Tibial nerve (tissue), 4 donors: ENCODE measurements around the gene GRIN1. TPM values are rescaled to one million over a fixed set of nuclear protein-coding genes. Genes with fewer than 3 reads are reported as not detected.
"Not testable (repeated sequence)": the region's sequence is repeated elsewhere in the genome, so short reads cannot be mapped to it uniquely, and the experiment has no call there.

ENCODE experiments used
- DNase-seq, 2 donors: peaks; one replicate each; pipeline ENCODE4 v3.0.0-alpha.2; 2019; ENCODE audit warnings: low spot score in 2 of 2
- H3K27ac ChIP-seq, 4 donors: fragments of 200-600 bp; sonication (generic) in 3 of 4; one replicate each; pipeline ENCODE4 v1.5.1; 2017 to 2019; ENCODE audit warnings: mild to moderate bottlenecking in 1 of 4
- H3K27me3 ChIP-seq, 2 donors: fragments of 200-600 bp; sonication (generic) in 1 of 2; one replicate each; pipeline versions ENCODE4 v1.5.1 to v1.6.0; 2017 to 2019
- H3K36me3 ChIP-seq, 3 donors: fragments of 200-600 bp; sonication (generic); one replicate each; pipeline ENCODE4 v1.5.1; 2018 to 2019
- H3K4me1 ChIP-seq, 4 donors: fragments of 200-600 bp; sonication (generic) in 3 of 4; one replicate each; pipeline ENCODE4 v1.5.1; 2017 to 2019
- H3K4me3 ChIP-seq, 4 donors: fragments of 200-600 bp; sonication (generic) in 3 of 4; one replicate each; pipeline ENCODE4 v1.5.1; 2017 to 2019; ENCODE audit warnings: mild to moderate bottlenecking in 1 of 4, moderate library complexity in 1 of 4
- H3K9me3 ChIP-seq, 4 donors: fragments of 200-600 bp; sonication (generic) in 3 of 4; one replicate each; pipeline ENCODE4 v1.5.1; 2017 to 2019
- CTCF ChIP-seq, 5 experiments: fragments of 200-600 bp in 3 of 5; fragments of 450-650 bp in 2 of 5; sonication (generic) in 3 of 5; IDR thresholded peaks; one replicate each; pipeline ENCODE4 v1.5.1; 2016 to 2019; ENCODE audit warnings: antibody characterized with exemption in 5 of 5, mild to moderate bottlenecking in 3 of 5, moderate library complexity in 2 of 5
- EP300 ChIP-seq, 2 donors: sonication (generic); formaldehyde crosslinking; IDR thresholded peaks; one replicate each; pipeline ENCODE4 v1.6.1; 2017; ENCODE audit warnings: antibody characterized with exemption in 2 of 2, mild to moderate bottlenecking in 1 of 2
- POLR2A ChIP-seq, 2 donors: fragments of 450-650 bp; IDR thresholded peaks; one replicate each; pipeline ENCODE4 v1.6.1; 2017; ENCODE audit warnings: antibody characterized with exemption in 2 of 2, mild to moderate bottlenecking in 2 of 2, moderate library complexity in 2 of 2
- WGBS, 2 donors: methylation state at CpG; one replicate each; pipeline ENCODE4 v1.1.5; 2018; 5-methylcytosine and 5-hydroxymethylcytosine counted together
- total RNA-seq, 4 donors: library from RNA; depleted of rRNA; stranded (reverse); fragments of >200 nt; gene quantifications; one replicate each; pipeline ENCODE4 v1.1.0, GENCODE V29; 2016

The GRIN1 gene
- total RNA-seq, 4 donors from 2014 or later: 0.21 TPM; not detected in 3

DNA sequence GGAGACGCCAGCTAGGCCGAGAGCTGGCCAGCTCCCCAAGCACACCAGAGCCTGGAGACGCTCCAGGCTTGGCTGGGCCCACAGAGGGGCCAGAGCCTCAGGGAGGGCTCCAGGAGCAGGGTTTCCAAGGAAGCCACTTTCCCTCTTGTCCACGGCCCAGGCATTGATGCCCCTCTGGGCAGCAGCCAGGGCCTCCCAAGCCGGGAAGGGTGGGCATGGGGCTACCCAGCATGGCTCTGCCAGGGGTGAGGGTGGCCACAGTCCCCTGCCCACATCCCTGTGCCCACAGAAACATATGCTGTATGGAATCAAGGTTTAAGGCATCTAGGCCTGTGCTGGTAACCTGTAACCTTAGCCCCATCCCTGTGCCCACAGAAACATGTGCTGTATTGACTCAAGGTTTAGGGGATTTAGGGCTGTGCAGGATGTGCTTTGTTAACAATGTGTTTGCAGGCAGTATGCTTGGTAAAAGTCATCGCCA lies 22.9 kb upstream of the GRIN1 start:
- WGBS, 2 donors: 66 to 80% methylated on average over 3 to 5 of the region's 6 CpGs
- no peak for TF ChIP-seq CTCF (IDR thresholded peaks at IDR 0.05)
- TF ChIP-seq POLR2A (IDR thresholded peaks at IDR 0.05): no peak
- no peak for TF ChIP-seq EP300 (IDR thresholded peaks at IDR 0.05)
- Histone ChIP-seq H3K4me3 (no peak overlapping the region), H3K27me3 (no peaks in the 10 kb centered on the region), H3K36me3 (peaks cover 0 to 24% (median 6%) of the 10 kb centered on the region in 3 donors), H3K4me1 (peaks cover 0 to 19% (median 6%) of the 10 kb centered on the region in 4 donors), H3K27ac (no peak overlapping the region), H3K9me3 (no peaks in the 10 kb centered on the region)
- DNase-seq: no peak

GRCh38 chr9:137116728-137117127 lies 22.2 kb upstream of the GRIN1 start:
- Histone ChIP-seq H3K9me3 (no peaks in the 10 kb centered on the region), H3K27me3 (no peaks in the 10 kb centered on the region), H3K36me3 (peaks cover 0 to 17% (median 6%) of the 10 kb centered on the region in 3 donors), H3K27ac (no peak overlapping the region), H3K4me3 (no peak overlapping the region), H3K4me1 (peaks cover 0 to 19% (median 6%) of the 10 kb centered on the region in 4 donors)
- 46 to 61% methylated on average over 17 of the region's 17 CpGs for WGBS, 2 donors
- DNase-seq: no peak
- TF ChIP-seq EP300 (IDR thresholded peaks at IDR 0.05): no peak
- no peak for TF ChIP-seq CTCF (IDR thresholded peaks at IDR 0.05)
- no peak for TF ChIP-seq POLR2A (IDR thresholded peaks at IDR 0.05)

DNA sequence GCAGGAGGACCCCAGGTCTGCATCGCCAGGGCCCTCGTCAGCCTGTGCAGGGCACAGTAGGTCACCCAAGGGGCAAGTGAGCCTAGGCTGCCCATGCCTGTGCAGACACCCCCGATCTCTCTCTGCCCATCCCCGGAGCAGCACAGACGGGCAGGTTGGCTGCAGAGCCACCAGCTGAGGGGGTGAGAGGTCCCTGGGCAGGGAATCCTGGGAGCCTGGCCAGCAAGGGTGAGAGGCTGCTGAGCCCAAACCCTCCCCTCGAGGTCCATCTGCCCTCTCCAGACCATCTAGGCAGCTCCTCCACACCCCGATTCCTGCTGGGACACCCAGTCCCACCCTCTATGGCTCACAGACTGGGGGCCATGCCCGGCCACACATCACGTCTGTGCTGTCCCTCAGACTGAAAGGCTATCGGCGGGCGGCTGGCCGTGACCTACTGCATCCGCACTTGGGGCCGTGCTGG lies 21.7 kb upstream of the GRIN1 start:
- no peak overlapping the region for H3K4me3 ChIP-seq
- DNase-seq: no peak
- H3K9me3 ChIP-seq: no peaks in the 10 kb centered on the region
- H3K27ac ChIP-seq: no peak overlapping the region
- H3K27me3 ChIP-seq: no peaks in the 10 kb centered on the region
- TF ChIP-seq EP300 (IDR thresholded peaks at IDR 0.05): no peak
- TF ChIP-seq POLR2A (IDR thresholded peaks at IDR 0.05): no peak
- no peak for TF ChIP-seq CTCF (IDR thresholded peaks at IDR 0.05)
- peaks cover 0 to 19% (median 6%) of the 10 kb centered on the region in 4 donors for H3K4me1 ChIP-seq
- WGBS, 2 donors: 73 to 76% methylated on average over 9 to 15 of the region's 15 CpGs
- peaks cover 0 to 12% (median 4%) of the 10 kb centered on the region in 3 donors for H3K36me3 ChIP-seq

GRCh38 chr9:137118092-137118603 lies 20.8 kb upstream of the GRIN1 start:
- peaks cover 0 to 19% (median 6%) of the 10 kb centered on the region in 4 donors for H3K4me1 ChIP-seq
- WGBS, 2 donors: 81 to 88% methylated on average over 12 of the region's 12 CpGs
- H3K9me3 ChIP-seq, H3K27me3 ChIP-seq, H3K27ac ChIP-seq, H3K4me3 ChIP-seq, H3K36me3 ChIP-seq, DNase-seq: not testable (repeated sequence)

DNA sequence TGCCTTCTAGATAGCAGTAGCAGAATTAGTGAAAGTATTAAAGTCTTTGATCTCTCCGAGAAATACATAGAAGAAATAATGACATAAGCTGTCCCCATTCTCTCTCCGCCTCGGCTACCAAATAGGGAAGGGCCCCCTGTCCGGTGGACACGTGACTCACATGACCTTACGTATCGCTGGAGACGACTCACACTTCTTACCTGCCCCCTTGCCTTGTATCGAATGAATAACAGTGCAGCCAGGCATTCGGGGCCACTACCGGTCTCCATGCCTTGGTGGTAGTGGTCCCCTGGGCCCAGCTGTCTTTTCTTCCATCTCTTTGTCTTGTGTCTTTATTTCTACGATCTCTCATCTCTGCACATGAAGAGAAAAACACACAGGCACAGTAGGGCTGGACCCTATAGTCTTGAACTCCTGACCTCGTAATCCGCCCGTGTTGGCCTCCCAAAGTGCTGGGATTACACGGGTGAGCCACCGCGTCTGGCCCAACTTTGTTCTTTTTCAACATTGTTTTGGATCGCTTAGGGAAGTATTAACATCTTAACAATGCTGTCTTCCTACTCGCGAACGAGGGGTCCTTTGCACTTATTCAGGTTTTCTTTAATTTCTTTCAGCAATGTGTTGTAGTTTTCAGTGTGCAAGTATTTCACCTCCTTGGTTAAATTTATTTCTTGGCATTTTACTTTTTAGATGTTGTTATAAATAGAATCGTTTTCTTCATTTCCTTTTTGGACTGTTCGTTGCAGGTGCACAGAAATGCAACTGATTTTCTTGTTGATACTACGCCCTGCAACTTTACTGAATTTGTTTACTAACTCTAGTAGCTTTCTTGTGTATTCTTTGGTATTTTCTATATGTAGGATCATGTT lies 16.8 kb upstream of the GRIN1 start:
- not testable (repeated sequence) for DNase-seq, H3K27ac ChIP-seq, H3K27me3 ChIP-seq, H3K4me3 ChIP-seq, H3K4me1 ChIP-seq, H3K9me3 ChIP-seq, H3K36me3 ChIP-seq
- WGBS, 2 donors: 66 to 74% methylated on average over 18 to 19 of the region's 25 CpGs

DNA sequence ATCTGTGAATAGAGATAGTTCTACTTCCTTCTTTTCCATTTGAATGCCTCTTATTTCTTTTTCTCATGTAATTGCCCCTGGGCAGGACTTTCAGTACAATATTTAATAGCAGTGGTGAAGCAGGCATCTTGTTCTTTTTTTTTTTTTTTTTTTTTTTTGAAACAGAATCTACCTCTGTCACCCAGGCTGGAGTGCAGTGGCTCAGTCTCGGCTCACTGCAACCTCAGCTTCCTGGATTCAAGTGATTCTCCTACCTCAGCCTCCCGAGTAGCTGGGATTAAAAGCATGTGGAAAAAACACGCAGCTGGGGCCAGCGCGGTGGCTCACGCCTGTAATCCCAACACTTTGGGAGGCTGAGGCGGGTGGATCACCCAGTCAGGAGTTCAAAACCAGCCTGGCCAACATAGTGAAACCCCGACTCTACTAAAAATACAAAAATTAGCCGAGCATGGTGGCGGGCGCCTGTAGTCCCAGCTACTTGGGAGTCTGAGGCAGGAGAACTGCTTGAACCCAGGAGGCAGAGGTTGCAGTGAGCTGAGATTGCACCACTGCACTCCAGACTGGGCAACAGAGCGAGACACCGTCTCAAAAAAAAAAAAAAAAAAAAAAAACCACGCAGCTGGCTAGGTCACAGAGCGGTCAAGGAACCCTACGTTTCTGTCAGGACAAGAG lies 16.0 kb upstream of the GRIN1 start:
- not testable (repeated sequence) for H3K27ac ChIP-seq, DNase-seq, H3K27me3 ChIP-seq, H3K36me3 ChIP-seq, H3K9me3 ChIP-seq, H3K4me3 ChIP-seq
- peaks cover 0 to 14% (median 5%) of the 10 kb centered on the region in 4 donors for H3K4me1 ChIP-seq
- WGBS, 2 donors: 87% methylated on average over 16 of the region's 16 CpGs
